ENCODE results near the gene RALGPS1. TPM values are rescaled to one million over a fixed set of nuclear protein-coding genes. Genes with fewer than 3 reads are reported as not detected.

The RALGPS1 gene
- total and polyA plus RNA-seq, 2 of the 8 experiments (the other 6 are each of a cell fraction or from before 2014, with no cell fraction given) = 20.0 to 23.5 TPM

DNA sequence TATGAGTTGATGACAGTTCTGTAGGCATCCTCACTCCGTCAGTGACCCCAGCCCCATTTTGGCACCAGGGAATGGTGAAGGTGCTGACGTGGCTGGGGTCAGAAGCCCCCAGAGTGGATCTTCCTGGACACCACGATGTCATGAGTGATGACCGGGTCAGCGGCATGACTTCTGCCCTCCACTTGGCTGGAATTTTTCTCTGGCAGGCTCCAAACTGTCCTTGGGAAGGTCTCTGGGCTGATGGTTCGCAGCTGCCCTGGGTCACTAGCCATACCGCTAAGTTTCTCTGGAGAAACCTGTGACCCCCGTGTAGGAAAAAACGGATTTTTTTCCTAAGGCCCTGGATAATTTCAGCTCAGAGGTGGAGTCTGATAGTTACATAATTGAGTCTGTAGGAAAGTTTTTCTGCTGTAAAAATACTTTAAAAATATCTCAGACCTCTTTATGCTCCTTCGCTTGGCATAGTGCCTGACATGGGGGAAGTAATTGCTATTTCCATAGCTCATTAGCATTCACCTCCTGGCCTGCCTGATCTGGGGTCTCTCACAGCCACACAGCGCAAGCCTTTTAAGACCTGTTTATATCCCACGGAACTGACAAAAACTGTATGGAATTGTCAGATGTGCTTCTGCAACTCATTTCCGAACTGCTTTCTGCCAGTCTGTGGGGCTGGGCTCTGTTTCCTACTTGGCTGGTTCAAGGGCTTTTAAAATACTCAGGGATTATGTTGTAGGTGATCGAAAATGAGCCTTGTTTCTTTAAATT lies 138.7 kb downstream of the RALGPS1 start:
- H3K14ac ChIP-seq (ENCODE audit: insufficient read length) = no peak overlapping the region
- CTCF ChIA-PET (ENCODE audit: partially characterized antibody) = interaction anchor here (0.7 to 2.4 kb wide), 4 partner anchors 22 to 183 kb away, joined by 3 to 7 read pairs (median 4); no protein-coding TSS in a partner anchor
- peak in 1 of 2 experiments; percentile 19 for DNase-seq (ENCODE audit: low read depth in 1 of 2, low spot score in 2 of 2)
- TF ChIP-seq KDM4A (IDR thresholded peaks at IDR 0.05; ENCODE audit: low read depth, low read length, severe bottlenecking) = no peak
- no peak for TF ChIP-seq KDM1A (IDR thresholded peaks at IDR 0.05; ENCODE audit: borderline replicate concordance, low read length)
- TF ChIP-seq HDAC6 (IDR thresholded peaks at IDR 0.05; ENCODE audit: low read depth, low read length) = no peak
- no peak for TF ChIP-seq CEBPB (IDR thresholded peaks at IDR 0.05; ENCODE audit: low read depth, low read length)
- TF ChIP-seq CREB1 (IDR thresholded peaks at IDR 0.05) = no peak
- TF ChIP-seq BRCA1 (IDR thresholded peaks at IDR 0.05; ENCODE audit: low read depth, low read length) = no peak
- TF ChIP-seq CTBP2 (IDR thresholded peaks at IDR 0.05; ENCODE audit: borderline replicate concordance, insufficient read depth, insufficient read length, low read length) = no peak
- no peak for TF ChIP-seq POU5F1 (IDR thresholded peaks at IDR 0.05; ENCODE audit: low read depth, low read length)
- TF ChIP-seq PHF8 (conservative IDR thresholded peaks at IDR 0.05; ENCODE audit: low read depth, low read length) = no peak
- no peak for TF ChIP-seq JUND (IDR thresholded peaks at IDR 0.05; ENCODE audit: low read length)
- TF ChIP-seq HDAC2 (IDR thresholded peaks at IDR 0.05; ENCODE audit: borderline replicate concordance in 1 of 2, low read depth in 2 of 2, low read length in 2 of 2) = no peak
- TF ChIP-seq, protein P1, sequence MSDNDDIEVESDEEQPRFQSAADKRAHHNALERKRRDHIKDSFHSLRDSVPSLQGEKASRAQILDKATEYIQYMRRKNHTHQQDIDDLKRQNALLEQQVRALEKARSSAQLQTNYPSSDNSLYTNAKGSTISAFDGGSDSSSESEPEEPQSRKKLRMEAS (IDR thresholded peaks at IDR 0.05) = no peak
- TF ChIP-seq ASH2L (IDR thresholded peaks at IDR 0.05; ENCODE audit: low read length) = no peak

More for the DNA sequence above, 138.7 kb downstream of the RALGPS1 start:
- no peak overlapping the region for H3K4me3 ChIP-seq (ENCODE audit: extremely low read depth in 1 of 4, insufficient read depth in 2 of 4, low read depth in 3 of 4, low read length in 4 of 4)
- peaks cover 0 to 3% (median under 1%) of the 10 kb centered on the region in 4 experiments; a peak in 2 of 7 replicates for H3K4me1 ChIP-seq (replicated peaks in 1 of 4; ENCODE audit: control insufficient read depth in 3 of 4, insufficient read depth in 4 of 4, low read length in 3 of 4)
- no peak overlapping the region for H3K4ac ChIP-seq (replicated peaks; ENCODE audit: insufficient read length, low read depth, low read length)
- no peak overlapping the region for H3K9ac ChIP-seq (replicated peaks in 1 of 4; ENCODE audit: extremely low read depth in 1 of 4, low read depth in 3 of 4, low read length in 3 of 4)
- H3K4me2 ChIP-seq (ENCODE audit: insufficient read depth in 1 of 2, low read depth in 2 of 2, low read length in 2 of 2) = no peak overlapping the region
- H3K23ac ChIP-seq (ENCODE audit: insufficient read length) = no peak overlapping the region
- H3K23me2 ChIP-seq (ENCODE audit: low read depth, low read length) = no peaks in the 10 kb centered on the region
- H4K20me1 ChIP-seq (replicated peaks in 1 of 2; ENCODE audit: control insufficient read depth in 1 of 2, insufficient read depth in 2 of 2, low read length in 2 of 2) = peaks cover 2% of the 10 kb centered on the region in 2 experiments
- H3K36me3 ChIP-seq (ENCODE audit: control insufficient read depth in 2 of 4, insufficient read depth in 4 of 4, low read length in 3 of 4) = no peaks in the 10 kb centered on the region
- no peaks in the 10 kb centered on the region for H3K79me1 ChIP-seq (ENCODE audit: low read depth, low read length)
- no peak overlapping the region for H3K56ac ChIP-seq (replicated peaks; ENCODE audit: insufficient read length, low read depth, low read length)
- H2BK5ac ChIP-seq (ENCODE audit: low read depth, low read length) = no peak overlapping the region
- H2AK5ac ChIP-seq (ENCODE audit: low read depth, low read length) = no peak overlapping the region
- H4K91ac ChIP-seq (replicated peaks; ENCODE audit: insufficient read length, low read length) = no peak overlapping the region
- no peak overlapping the region for H2BK20ac ChIP-seq (ENCODE audit: low read length)
- no peak overlapping the region for H4K5ac ChIP-seq (ENCODE audit: insufficient read length, low read depth, low read length)
- H3K18ac ChIP-seq (ENCODE audit: extremely low read depth, low read length) = no peak overlapping the region
- no peaks in the 10 kb centered on the region for H3K27me3 ChIP-seq (replicated peaks in 1 of 4; ENCODE audit: control insufficient read depth in 3 of 4, extremely low read depth in 1 of 4, insufficient read depth in 3 of 4, low read length in 3 of 4)
- WGBS, 2 experiments (ENCODE audit: extremely low coverage in 1 of 2, insufficient coverage in 1 of 2, insufficient read length in 1 of 2, insufficient replicate concordance in 2 of 2, low coverage in 1 of 2, low lambda C conversion rate in 2 of 2, missing lambda C conversion rate in 1 of 2) = 95% methylated on average over 14 of the region's 14 CpGs; no CpG with 5 or more reads in 1 of the 2 experiments
- no peak overlapping the region for H3K27ac ChIP-seq (ENCODE audit: low read depth, low read length)
- no peak overlapping the region for H2BK120ac ChIP-seq (replicated peaks; ENCODE audit: low read depth, low read length)
- no peak overlapping the region for H4K8ac ChIP-seq (ENCODE audit: extremely low read depth, insufficient read depth, low read length)
- no peak for FAIRE-seq
- no peaks in the 10 kb centered on the region for H3K79me2 ChIP-seq (ENCODE audit: control insufficient read depth in 1 of 2, insufficient read depth in 2 of 2, low read length in 2 of 2)
- POLR2A ChIA-PET (ENCODE audit: partially characterized antibody) = no interaction called here
- no peak overlapping the region for H2BK12ac ChIP-seq (ENCODE audit: low read depth, low read length)
- no peak overlapping the region for H2AFZ ChIP-seq (ENCODE audit: low read length)
- H3K9me3 ChIP-seq (ENCODE audit: insufficient read depth in 2 of 2, low read depth in 1 of 2, low read length in 1 of 2) = no peaks in the 10 kb centered on the region
- H2BK15ac ChIP-seq (ENCODE audit: low read length) = no peak overlapping the region

All from H1 (cell line).